OCI-LY1 (cell line): ENCODE measurements around the gene ZFYVE28.

Source experiments
- H2AFZ ChIP-seq: fragments of 200-600 bp; sonication (generic), shearing (Covaris generic); 2 replicates; pipeline ENCODE4 v1.6.0; 2014; ENCODE audit warnings: antibody characterized with exemption, mild to moderate bottlenecking, low read length
- H3F3A ChIP-seq: fragments of 200-600 bp; sonication (generic), shearing (Covaris generic); 2 replicates; pipeline ENCODE4 v1.6.0; 2014; ENCODE audit warnings: mild to moderate bottlenecking, antibody characterized with exemption, low read length, moderate library complexity; ENCODE audit not compliant: insufficient read depth
- H3K27ac ChIP-seq: fragments of 200-600 bp; sonication (generic); 2 replicates; pipeline ENCODE4 v1.5.1; 2014; ENCODE audit warnings: low read length, mixed run types, mild to moderate bottlenecking, low read depth; ENCODE audit not compliant: poor library complexity, severe bottlenecking
- H3K27me3 ChIP-seq: fragments of 200-600 bp; sonication (generic); 2 replicates; pipeline ENCODE4 v1.6.0; 2014; ENCODE audit warnings: antibody characterized with exemption, mild to moderate bottlenecking, low read length, moderate library complexity; ENCODE audit not compliant: insufficient read depth
- H3K36me3 ChIP-seq: fragments of 200-600 bp; sonication (generic); 2 replicates; pipeline ENCODE4 v1.6.1; 2014; ENCODE audit warnings: mild to moderate bottlenecking, antibody characterized with exemption, low read length, moderate library complexity, mixed read lengths; ENCODE audit not compliant: insufficient read depth
- H3K4me1 ChIP-seq: fragments of 200-600 bp; sonication (generic); 2 replicates; pipeline ENCODE4 v1.5.1; 2014; ENCODE audit warnings: mild to moderate bottlenecking, low read length, moderate library complexity; ENCODE audit not compliant: insufficient read depth, severe bottlenecking
- H3K4me2 ChIP-seq: fragments of 200-600 bp; sonication (generic), shearing (Covaris generic); 2 replicates; pipeline ENCODE4 v1.6.1; 2014; ENCODE audit warnings: low read length
- H3K4me3 ChIP-seq: fragments of 200-600 bp; sonication (generic); 2 replicates; pipeline ENCODE4 v1.5.1; 2014; ENCODE audit warnings: low read length, low read depth, mild to moderate bottlenecking, mixed read lengths; ENCODE audit not compliant: poor library complexity, severe bottlenecking
- H3K79me2 ChIP-seq: fragments of 200-600 bp; shearing (Covaris generic); 2 replicates; pipeline ENCODE4 v1.6.1; 2016; ENCODE audit warnings: mixed run types, low read length, mixed read lengths; ENCODE audit not compliant: insufficient read depth
- H3K9ac ChIP-seq: fragments of 200-600 bp; sonication (generic), shearing (Covaris generic); 2 replicates; pipeline ENCODE4 v1.6.1; 2014; ENCODE audit warnings: mild to moderate bottlenecking, low read length, mixed read lengths
- H3K9me2 ChIP-seq: fragments of 200-600 bp; sonication (generic), shearing (Covaris generic); 2 replicates; pipeline ENCODE4 v1.6.1; 2014; ENCODE audit warnings: low read depth, mild to moderate bottlenecking, low read length, mixed read lengths
- H3K9me3 ChIP-seq: fragments of 200-600 bp; shearing (Covaris generic); 2 replicates; pipeline ENCODE4 v1.6.1; 2014; ENCODE audit warnings: low read length, mixed read lengths
- H4K20me1 ChIP-seq: fragments of 200-600 bp; sonication (generic), shearing (Covaris generic); 2 replicates; pipeline ENCODE4 v1.6.0; 2016; ENCODE audit warnings: mild to moderate bottlenecking, low read length; ENCODE audit not compliant: insufficient read depth
- EZH2 ChIP-seq: fragments of 200-600 bp; sonication (generic), shearing (Covaris generic); IDR thresholded peaks from 2 replicates; pipeline ENCODE4 v1.8.0; 2017; ENCODE audit warnings: borderline replicate concordance, mixed run types, mild to moderate bottlenecking, antibody characterized with exemption, low read length, moderate library complexity, mixed read lengths
- TF ChIP-seq, protein P1 (sequence below): fragments of 200-600 bp; sonication (generic), shearing (Covaris generic); IDR thresholded peaks from 2 replicates; pipeline ENCODE4 v1.5.1; 2017; ENCODE audit warnings: mild to moderate bottlenecking, antibody characterized with exemption, low read length, moderate library complexity, mixed read lengths

ZFYVE28 gene

DNA sequence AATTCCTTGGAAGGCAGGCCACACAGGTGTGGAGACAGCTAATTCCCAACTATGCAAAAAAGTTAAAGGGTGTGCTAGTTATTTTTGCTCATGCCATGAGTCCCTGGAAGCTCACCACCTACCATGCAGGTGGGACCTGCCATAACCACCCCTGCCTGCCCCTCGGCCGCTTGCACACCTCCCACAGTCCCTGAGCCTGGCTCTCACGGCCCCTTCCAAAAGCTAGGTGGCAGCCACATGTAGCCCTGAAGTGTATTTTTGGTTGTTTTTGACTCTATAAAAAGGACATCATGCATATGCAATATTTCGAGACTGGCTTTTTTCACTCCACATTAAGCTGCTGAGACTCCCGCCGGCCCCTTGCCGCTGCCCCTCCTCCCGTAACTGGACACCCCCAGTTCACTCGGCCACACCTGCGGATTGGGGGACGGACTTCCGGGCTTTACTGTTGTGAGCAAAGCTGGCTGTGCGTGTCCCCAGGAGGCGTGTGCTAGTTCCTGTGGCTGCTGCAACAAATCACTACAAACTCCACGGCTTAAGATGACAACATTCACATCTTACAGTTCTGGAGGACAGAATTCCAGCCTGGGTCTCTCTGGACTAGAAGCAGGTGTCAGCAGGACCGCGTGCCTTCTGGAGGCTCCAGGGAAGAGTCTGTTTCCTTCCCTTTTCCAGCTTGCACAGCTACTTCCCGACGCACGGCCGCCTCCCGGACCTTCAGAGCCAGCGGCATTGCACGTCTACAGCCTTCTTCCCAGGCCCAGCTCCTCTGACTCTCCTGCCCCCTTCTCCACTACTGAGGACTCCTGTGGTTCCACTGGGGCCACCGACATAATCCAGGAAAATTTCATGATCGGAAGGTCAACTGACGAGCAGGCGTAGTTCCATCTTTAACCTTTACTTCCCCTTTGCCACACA, 24.8 kb downstream of the ZFYVE28 start:
- no peaks in the 10 kb centered on the region for H3F3A ChIP-seq
- no peaks in the 10 kb centered on the region for H3K36me3 ChIP-seq
- TF ChIP-seq, protein P1, sequence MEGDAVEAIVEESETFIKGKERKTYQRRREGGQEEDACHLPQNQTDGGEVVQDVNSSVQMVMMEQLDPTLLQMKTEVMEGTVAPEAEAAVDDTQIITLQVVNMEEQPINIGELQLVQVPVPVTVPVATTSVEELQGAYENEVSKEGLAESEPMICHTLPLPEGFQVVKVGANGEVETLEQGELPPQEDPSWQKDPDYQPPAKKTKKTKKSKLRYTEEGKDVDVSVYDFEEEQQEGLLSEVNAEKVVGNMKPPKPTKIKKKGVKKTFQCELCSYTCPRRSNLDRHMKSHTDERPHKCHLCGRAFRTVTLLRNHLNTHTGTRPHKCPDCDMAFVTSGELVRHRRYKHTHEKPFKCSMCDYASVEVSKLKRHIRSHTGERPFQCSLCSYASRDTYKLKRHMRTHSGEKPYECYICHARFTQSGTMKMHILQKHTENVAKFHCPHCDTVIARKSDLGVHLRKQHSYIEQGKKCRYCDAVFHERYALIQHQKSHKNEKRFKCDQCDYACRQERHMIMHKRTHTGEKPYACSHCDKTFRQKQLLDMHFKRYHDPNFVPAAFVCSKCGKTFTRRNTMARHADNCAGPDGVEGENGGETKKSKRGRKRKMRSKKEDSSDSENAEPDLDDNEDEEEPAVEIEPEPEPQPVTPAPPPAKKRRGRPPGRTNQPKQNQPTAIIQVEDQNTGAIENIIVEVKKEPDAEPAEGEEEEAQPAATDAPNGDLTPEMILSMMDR: no peak
- no peak for TF ChIP-seq EZH2
- no peak overlapping the region for H3K4me2 ChIP-seq
- no peak overlapping the region for H3K9ac ChIP-seq
- no peaks in the 10 kb centered on the region for H3K9me2 ChIP-seq
- H3K9me3 ChIP-seq: no peaks in the 10 kb centered on the region
- H3K27me3 ChIP-seq: no peaks in the 10 kb centered on the region
- H3K4me1 ChIP-seq: no peaks in the 10 kb centered on the region
- H3K79me2 ChIP-seq: no peaks in the 10 kb centered on the region
- no peaks in the 10 kb centered on the region for H4K20me1 ChIP-seq
- no peak overlapping the region for H3K4me3 ChIP-seq
- H3K27ac ChIP-seq: no peak overlapping the region
- H2AFZ ChIP-seq: no peak overlapping the region

- H3K79me2 ChIP-seq: no peaks in the 10 kb centered on the region
- no peaks in the 10 kb centered on the region for H3K36me3 ChIP-seq
- H3K9me3 ChIP-seq: no peaks in the 10 kb centered on the region
- H3K9me2 ChIP-seq: no peaks in the 10 kb centered on the region
- no peaks in the 10 kb centered on the region for H3F3A ChIP-seq
- H3K4me1 ChIP-seq: no peaks in the 10 kb centered on the region
- no peak overlapping the region for H3K9ac ChIP-seq
- H3K4me3 ChIP-seq: no peak overlapping the region
- H3K27me3 ChIP-seq: no peaks in the 10 kb centered on the region
- H3K27ac ChIP-seq: no peak overlapping the region
- no peak overlapping the region for H3K4me2 ChIP-seq
- no peak for TF ChIP-seq EZH2
- TF ChIP-seq, protein P1: no peak
- no peak overlapping the region for H2AFZ ChIP-seq
- no peaks in the 10 kb centered on the region for H4K20me1 ChIP-seq
These were observed 27.5 kb downstream of the ZFYVE28 start for GRCh38 chr4:2390784-2391421.

GRCh38 chr4:2390146-2390545, 28.3 kb downstream of the ZFYVE28 start:
- H3K27me3 ChIP-seq: no peaks in the 10 kb centered on the region
- H3K4me1 ChIP-seq: no peaks in the 10 kb centered on the region
- H3K36me3 ChIP-seq: no peaks in the 10 kb centered on the region
- H3K9me2 ChIP-seq: no peaks in the 10 kb centered on the region
- no peaks in the 10 kb centered on the region for H3F3A ChIP-seq
- no peak overlapping the region for H3K4me2 ChIP-seq
- no peak overlapping the region for H3K27ac ChIP-seq
- H3K9me3 ChIP-seq: no peaks in the 10 kb centered on the region
- H4K20me1 ChIP-seq: no peaks in the 10 kb centered on the region
- no peak overlapping the region for H3K9ac ChIP-seq
- no peaks in the 10 kb centered on the region for H3K79me2 ChIP-seq
- H2AFZ ChIP-seq: no peak overlapping the region
- H3K4me3 ChIP-seq: no peak overlapping the region
- no peak for TF ChIP-seq EZH2
- TF ChIP-seq, protein P1: no peak
